Measurements from ENCODE around the gene NHLH1.

- TF ChIP-seq JARID2 (CRISPR knock-in tag; IDR thresholded peaks at IDR 0.05; ENCODE audit: insufficient replicate concordance), result no peak
- no peak for TF ChIP-seq ISL2 (CRISPR knock-in tag; IDR thresholded peaks at IDR 0.05)
- no peak for TF ChIP-seq CTCF (CRISPR knock-in tag; IDR thresholded peaks at IDR 0.05)
- TF ChIP-seq ZNF740 (CRISPR knock-in tag; IDR thresholded peaks at IDR 0.05), result peak; percentile 69
- TF ChIP-seq TAF1 (CRISPR knock-in tag; IDR thresholded peaks at IDR 0.05), result no peak
- no peak for TF ChIP-seq PBX2 (CRISPR knock-in tag; IDR thresholded peaks at IDR 0.05)
Observed at GRCh38 chr1:160400223-160400645, 33.4 kb downstream of the NHLH1 start, which contains the start of gene VANGL2.
